B cell (primary cell): ENCODE results near the gene ERC2. TPM values are rescaled to one million over a fixed set of nuclear protein-coding genes. Genes with fewer than 3 reads are reported as not detected.

Source experiments
- ATAC-seq: fragments of 200-7000 bp; cut with Tn5 transposase; one replicate; pipeline ENCODE4 v1.10.0; 2021; ENCODE audit warnings: low read depth, mild to moderate bottlenecking, moderate number of reproducible peaks, moderate library complexity
- CTCF ChIA-PET: fragments of 350-600 bp; sonication (Branson Sonifier 250); formaldehyde crosslinking; loops from one replicate; lab custom pipeline; 2021; ENCODE audit warnings: antibody characterized with exemption, inconsistent platforms; lab: Charles Lee
- POLR2A ChIA-PET: fragments of 350-600 bp; sonication (Branson Sonifier 250); formaldehyde crosslinking; loops from one replicate; lab custom pipeline; 2021; ENCODE audit warnings: antibody characterized with exemption; lab: Charles Lee
- DNase-seq: peaks from one replicate; pipeline ENCODE4 v3.0.0; 2013
- H2AFZ ChIP-seq: 2 replicates; pipeline ENCODE4 v1.6.1; 2012; ENCODE audit warnings: mild to moderate bottlenecking, low read depth, low read length; ENCODE audit not compliant: insufficient read depth, poor library complexity, severe bottlenecking
- H3K27ac ChIP-seq, 2 donors: 1 replicate in 1 of 2; 2 replicates in 1 of 2; pipeline ENCODE4 v1.5.1; 2012 to 2013; ENCODE audit warnings: low read length in 2 of 2, mild to moderate bottlenecking in 2 of 2, moderate library complexity in 1 of 2
- H3K27me3 ChIP-seq, 4 experiments: fragments of 200-600 bp in 1 of 4; sonication (generic) in 1 of 4; replicated peaks in 1 of 4; 1 replicate in 2 of 4; 2 replicates in 2 of 4; pipeline versions ENCODE4 v1.6.1 to v1.7.0; 2013 to 2016; ENCODE audit warnings: low read length in 3 of 4, mild to moderate bottlenecking in 2 of 4, mixed read lengths in 1 of 4, moderate library complexity in 1 of 4; ENCODE audit not compliant: insufficient read depth in 4 of 4, control insufficient read depth in 3 of 4; ENCODE audit errors: control extremely low read depth in 1 of 4
- H3K36me3 ChIP-seq, 2 experiments: replicated peaks in 1 of 2; 1 replicate in 1 of 2; 2 replicates in 1 of 2; pipeline versions ENCODE4 v1.6.1 to v1.7.1; 2013; ENCODE audit warnings: low read length in 1 of 2; ENCODE audit not compliant: insufficient read depth in 2 of 2, control insufficient read depth in 1 of 2; ENCODE audit errors: control extremely low read depth in 1 of 2, extremely low read depth in 1 of 2
- H3K4me1 ChIP-seq, 2 donors: fragments of 200-600 bp in 1 of 2; sonication (generic) in 1 of 2; 1 replicate in 1 of 2; 2 replicates in 1 of 2; pipeline versions ENCODE4 v1.5.1 to v1.6.1; 2013 to 2017; ENCODE audit warnings: low read length in 2 of 2; ENCODE audit not compliant: control insufficient read depth in 2 of 2, insufficient read depth in 2 of 2
- H3K4me2 ChIP-seq: replicated peaks from 2 replicates; pipeline ENCODE3; 2012; ENCODE audit warnings: mild to moderate bottlenecking, low read depth, low read length; ENCODE audit not compliant: poor library complexity, severe bottlenecking
- H3K4me3 ChIP-seq, 5 experiments: fragments of 200-600 bp in 1 of 5; sonication (generic) in 1 of 5; 1 replicate in 3 of 5; 2 replicates in 2 of 5; pipeline versions ENCODE4 v1.5.1 to v1.7.0; 2011 to 2016; ENCODE audit warnings: low read length in 4 of 5, mild to moderate bottlenecking in 4 of 5, low read depth in 2 of 5, control low read depth in 1 of 5, moderate library complexity in 1 of 5; ENCODE audit not compliant: insufficient read depth in 1 of 5; ENCODE audit errors: control extremely low read depth in 1 of 5, extremely low read depth in 1 of 5
- H3K79me2 ChIP-seq: fragments of 200-600 bp; sonication (generic); one replicate; pipeline ENCODE4 v1.6.0; 2016; ENCODE audit warnings: low read length; ENCODE audit not compliant: control insufficient read depth, insufficient read depth
- H3K9ac ChIP-seq: fragments of 200-600 bp; sonication (generic); 2 replicates; pipeline ENCODE4 v1.6.1; 2017; ENCODE audit warnings: mild to moderate bottlenecking, low read length, moderate library complexity
- H3K9me3 ChIP-seq, 3 donors: one replicate each; pipeline versions ENCODE4 v1.6.1 to v1.7.1; 2013; ENCODE audit warnings: low read length in 2 of 3; ENCODE audit not compliant: control insufficient read depth in 2 of 3, insufficient read depth in 1 of 3; ENCODE audit errors: control extremely low read depth in 1 of 3
- H4K20me1 ChIP-seq: 2 replicates; pipeline ENCODE4 v1.6.0; 2012; ENCODE audit warnings: mild to moderate bottlenecking, low read length; ENCODE audit not compliant: insufficient read depth, control insufficient read depth, poor library complexity, severe bottlenecking
- H3K27ac Mint-ChIP-seq: one replicate; pipeline ENCODE4 v1.8.0; 2021; ENCODE audit warnings: mixed read lengths
- H3K27me3 Mint-ChIP-seq: one replicate; pipeline ENCODE4 v1.8.0; 2021; ENCODE audit warnings: mixed read lengths
- H3K4me1 Mint-ChIP-seq: one replicate; pipeline ENCODE4 v1.8.0; 2021; ENCODE audit warnings: mixed read lengths
- H3K4me3 Mint-ChIP-seq: one replicate; pipeline ENCODE4 v1.8.0; 2021; ENCODE audit warnings: mixed read lengths
- H3K9me3 Mint-ChIP-seq: one replicate; pipeline ENCODE4 v1.8.0; 2022; ENCODE audit warnings: mixed read lengths; ENCODE audit not compliant: insufficient read depth
- EZH2 ChIP-seq: IDR thresholded peaks from 2 replicates; pipeline ENCODE4 v1.6.1; 2012; ENCODE audit warnings: borderline replicate concordance, low read depth, mild to moderate bottlenecking, moderate library complexity, low read length; ENCODE audit not compliant: insufficient read depth, poor library complexity, severe bottlenecking
- WGBS: methylation state at CpG from one replicate; pipeline ENCODE4 v1.1.5; 2013; ENCODE audit warnings: missing lambda C conversion rate; ENCODE audit not compliant: insufficient coverage; 5-methylcytosine and 5-hydroxymethylcytosine counted together
- intact Hi-C: fragments of 100-400 bp; cut with micrococcal nuclease; formaldehyde crosslinking; loops from one replicate; pipeline ENCODE4 v1.10.0; 2022
- polyA plus RNA-seq: library from polyadenylated mRNA; depleted of rRNA; stranded (reverse); fragments of >200 nt; gene quantifications from 2 replicates; pipeline ENCODE4 v1.2.3, GENCODE V29; 2012
- total RNA-seq, 2 donors: library from RNA; stranded (reverse); fragments of 120-200 nt in 1 of 2; gene quantifications; 1 replicate in 1 of 2; 2 replicates in 1 of 2; pipeline versions ENCODE4 v1.2.3 to v1.2.4, GENCODE V29; 2013 to 2022
- TF ChIP-seq, protein P1 (sequence below): fragments of 200-600 bp; IDR thresholded peaks from one replicate; pipeline ENCODE4 v1.8.0; 2022; ENCODE audit warnings: antibody characterized with exemption, mild to moderate bottlenecking

Gene ERC2
- total and polyA plus RNA-seq, 2 donors (not counting 1 experiment from before 2014, with no cell fraction given), result not detected

DNA sequence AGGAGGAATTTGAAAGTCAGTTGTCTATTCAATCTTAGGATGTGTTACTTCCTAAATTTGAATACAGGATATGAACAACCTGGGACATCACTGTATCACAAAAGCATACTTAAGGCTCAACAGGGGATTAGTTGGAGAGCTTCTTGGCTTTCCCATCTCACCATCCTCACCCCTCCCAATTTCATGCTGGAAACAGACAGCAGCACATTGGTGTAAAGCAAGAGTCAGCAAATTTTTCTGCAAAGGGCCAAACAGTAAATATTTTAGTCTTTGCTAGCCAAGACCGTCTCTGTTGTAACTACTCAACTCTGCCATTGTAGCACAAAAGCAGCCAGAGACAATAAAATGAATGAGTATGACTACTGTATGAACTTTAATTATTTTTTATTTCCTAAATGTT, 94.9 kb downstream of the ERC2 start:
- TF ChIP-seq, protein P1, sequence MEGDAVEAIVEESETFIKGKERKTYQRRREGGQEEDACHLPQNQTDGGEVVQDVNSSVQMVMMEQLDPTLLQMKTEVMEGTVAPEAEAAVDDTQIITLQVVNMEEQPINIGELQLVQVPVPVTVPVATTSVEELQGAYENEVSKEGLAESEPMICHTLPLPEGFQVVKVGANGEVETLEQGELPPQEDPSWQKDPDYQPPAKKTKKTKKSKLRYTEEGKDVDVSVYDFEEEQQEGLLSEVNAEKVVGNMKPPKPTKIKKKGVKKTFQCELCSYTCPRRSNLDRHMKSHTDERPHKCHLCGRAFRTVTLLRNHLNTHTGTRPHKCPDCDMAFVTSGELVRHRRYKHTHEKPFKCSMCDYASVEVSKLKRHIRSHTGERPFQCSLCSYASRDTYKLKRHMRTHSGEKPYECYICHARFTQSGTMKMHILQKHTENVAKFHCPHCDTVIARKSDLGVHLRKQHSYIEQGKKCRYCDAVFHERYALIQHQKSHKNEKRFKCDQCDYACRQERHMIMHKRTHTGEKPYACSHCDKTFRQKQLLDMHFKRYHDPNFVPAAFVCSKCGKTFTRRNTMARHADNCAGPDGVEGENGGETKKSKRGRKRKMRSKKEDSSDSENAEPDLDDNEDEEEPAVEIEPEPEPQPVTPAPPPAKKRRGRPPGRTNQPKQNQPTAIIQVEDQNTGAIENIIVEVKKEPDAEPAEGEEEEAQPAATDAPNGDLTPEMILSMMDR, result no peak
- TF ChIP-seq EZH2, result no peak
- POLR2A ChIA-PET, result no interaction called here

GRCh38 chr3:56370991-56371775, 97.1 kb downstream of the ERC2 start:
- H3K9me3 ChIP-seq, result peaks cover 2 to 4% (median 3%) of the 10 kb centered on the region in 3 donors
- Mint-ChIP-seq H3K4me3 (no peak overlapping the region), H3K27me3 (peaks cover 4% of the 10 kb centered on the region), H3K4me1 (no peaks in the 10 kb centered on the region), H3K9me3 (peaks cover 1% of the 10 kb centered on the region), H3K27ac (no peak overlapping the region)
- H3K4me2 ChIP-seq, result no peak overlapping the region
- no peak overlapping the region for H2AFZ ChIP-seq
- intact Hi-C loops, result no loop called here
- ChIA-PET POLR2A (no interaction called here), CTCF (no interaction called here)
- TF ChIP-seq EZH2, result no peak
- TF ChIP-seq, protein P1, result no peak
- no peak overlapping the region for H3K27ac ChIP-seq
- H3K27me3 ChIP-seq, result no peaks in the 10 kb centered on the region
- DNase-seq, result no peak
- H3K4me1 ChIP-seq, result no peaks in the 10 kb centered on the region
- 100% methylated on average over 2 of the region's 3 CpGs for WGBS
- H3K79me2 ChIP-seq, result no peaks in the 10 kb centered on the region
- no peaks in the 10 kb centered on the region for H3K36me3 ChIP-seq
- no peak overlapping the region for H3K9ac ChIP-seq
- ATAC-seq, result no peak
- no peaks in the 10 kb centered on the region for H4K20me1 ChIP-seq
- H3K4me3 ChIP-seq, result no peak overlapping the region

More for the DNA sequence above, 94.9 kb downstream of the ERC2 start:
- Histone ChIP-seq H3K36me3 (no peaks in the 10 kb centered on the region), H3K27ac (no peak overlapping the region), H3K79me2 (no peaks in the 10 kb centered on the region), H3K4me3 (no peak overlapping the region), H3K9me3 (peaks cover 2 to 6% (median 3%) of the 10 kb centered on the region in 3 donors), H2AFZ (no peak overlapping the region), H3K4me2 (no peak overlapping the region), H3K4me1 (no peaks in the 10 kb centered on the region), H3K9ac (no peak overlapping the region), H4K20me1 (no peaks in the 10 kb centered on the region), H3K27me3 (no peaks in the 10 kb centered on the region)
- ATAC-seq (no peak), DNase-seq (no peak)
- WGBS, result no CpG with 5 or more reads among the region's 1 CpG
- peaks cover 4% of the 10 kb centered on the region for H3K27me3 Mint-ChIP-seq
- peaks cover 5% of the 10 kb centered on the region for H3K9me3 Mint-ChIP-seq
- H3K4me3 Mint-ChIP-seq, result no peak overlapping the region
- intact Hi-C loops, result no loop called here
- CTCF ChIA-PET, result no interaction called here
- H3K27ac Mint-ChIP-seq, result no peak overlapping the region
- no peaks in the 10 kb centered on the region for H3K4me1 Mint-ChIP-seq
